ENCODE data around the gene TTLL12.

GRCh38 chr22:43147821-43148220, 39.1 kb downstream of the TTLL12 start:
- TF ChIP-seq, protein P1, sequence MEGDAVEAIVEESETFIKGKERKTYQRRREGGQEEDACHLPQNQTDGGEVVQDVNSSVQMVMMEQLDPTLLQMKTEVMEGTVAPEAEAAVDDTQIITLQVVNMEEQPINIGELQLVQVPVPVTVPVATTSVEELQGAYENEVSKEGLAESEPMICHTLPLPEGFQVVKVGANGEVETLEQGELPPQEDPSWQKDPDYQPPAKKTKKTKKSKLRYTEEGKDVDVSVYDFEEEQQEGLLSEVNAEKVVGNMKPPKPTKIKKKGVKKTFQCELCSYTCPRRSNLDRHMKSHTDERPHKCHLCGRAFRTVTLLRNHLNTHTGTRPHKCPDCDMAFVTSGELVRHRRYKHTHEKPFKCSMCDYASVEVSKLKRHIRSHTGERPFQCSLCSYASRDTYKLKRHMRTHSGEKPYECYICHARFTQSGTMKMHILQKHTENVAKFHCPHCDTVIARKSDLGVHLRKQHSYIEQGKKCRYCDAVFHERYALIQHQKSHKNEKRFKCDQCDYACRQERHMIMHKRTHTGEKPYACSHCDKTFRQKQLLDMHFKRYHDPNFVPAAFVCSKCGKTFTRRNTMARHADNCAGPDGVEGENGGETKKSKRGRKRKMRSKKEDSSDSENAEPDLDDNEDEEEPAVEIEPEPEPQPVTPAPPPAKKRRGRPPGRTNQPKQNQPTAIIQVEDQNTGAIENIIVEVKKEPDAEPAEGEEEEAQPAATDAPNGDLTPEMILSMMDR (IDR thresholded peaks at IDR 0.05): no peak
- no peak for TF ChIP-seq POLR2A (IDR thresholded peaks at IDR 0.05)

Data from esophagus squamous epithelium (tissue), 4 donors.